ENCODE results near the gene CRP.

GRCh38 chr1:159663552-159663951 is 50.8 kb downstream of the CRP start:
- TF ChIP-seq CTCF (IDR thresholded peaks at IDR 0.05), result no peak
- no peak for TF ChIP-seq POLR2A (IDR thresholded peaks at IDR 0.05)
- TF ChIP-seq POLR2AphosphoS5 (IDR thresholded peaks at IDR 0.05), result no peak
